OCI-M2 (cell line): ENCODE data around the gene FNDC10.

Source experiments
- DNase-seq: peaks from one replicate; lab custom pipeline; 2025; ENCODE audit not compliant: unreplicated experiment; lab: John Stamatoyannopoulos, UW

Gene FNDC10

GRCh38 chr1:1550087-1550486 is 49.8 kb downstream of the FNDC10 start:
- no peak for DNase-seq

DNA sequence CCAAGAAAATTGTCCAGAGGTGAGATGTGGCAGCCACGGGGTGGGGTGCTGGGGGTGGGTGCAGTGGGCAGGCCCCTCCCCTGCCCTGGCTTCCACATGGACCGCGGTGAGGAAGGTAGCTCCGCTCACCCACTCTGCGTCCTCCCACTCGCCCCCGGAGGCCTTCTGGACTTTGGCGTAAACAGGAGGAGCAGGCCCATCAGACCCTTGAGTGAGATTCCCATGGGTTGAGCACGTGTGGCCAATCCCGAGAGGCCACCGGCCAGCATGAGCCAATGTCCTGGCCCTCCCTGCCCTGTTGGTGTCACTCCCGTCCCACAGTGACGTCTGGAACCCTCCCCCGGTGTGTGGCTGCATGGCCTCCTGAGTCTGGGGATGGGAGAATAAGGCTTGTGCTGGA is 51.3 kb downstream of the FNDC10 start:
- DNase-seq: no peak
